Heart left ventricle (tissue), 13 donors: Measurements from ENCODE around the gene CSAG2.

Experiments
- CTCF ChIP-seq, 12 donors: fragments of 200-600 bp; sonication (generic) in 4 of 12; IDR thresholded peaks; one replicate each; pipeline versions ENCODE4 v1.5.0 to v1.8.0; 2018 to 2022; ENCODE audit warnings: antibody characterized with exemption in 12 of 12, mild to moderate bottlenecking in 5 of 12
- POLR2A ChIP-seq, 2 donors: fragments of 450-650 bp; IDR thresholded peaks; one replicate each; pipeline ENCODE4 v1.6.1; 2017; ENCODE audit warnings: antibody characterized with exemption in 2 of 2, mild to moderate bottlenecking in 2 of 2, moderate library complexity in 2 of 2
- donor health status: ischemic (EF 13 %, LVEDD 7.1; RV severe dilation, severe dysfunction).
- donor health status: DM: no; HTN: yes; CAD: no.
- donor health status: DM: no; HTN: no; CAD: no.
- donor health status: ischemic (EF 25% LVEDD 6.9; RV normal size, moderate dysfunction).
- donor health status: ischemic (EF 25% LVEDD 5.7; RV mildly dilated, moderate dysfunction).
- donor health status: ischemic (EF 35%, LVEDD 5.7; RV mildly dilated, moderate dysfunction).
- donor health status: nonischemic (EF 11% LVEDD 7.7; RV severe dilation, severe dysfunction).
- donor health status: DM: yes; HTN: yes; CAD: no.
- donor health status: PGD.
- donor health status: ischemic (EF 29% LVEDD 5.4; RV normal size, mild dysfunction).
- donor health status: nonischemic (EF 23%, LVEDD 6.1; RV moderate dilation, normal function).

GRCh38 chrX:152735860-152736511 is 26.9 kb upstream of the CSAG2 start:
- TF ChIP-seq CTCF (IDR thresholded peaks at IDR 0.05), result no peak
- TF ChIP-seq POLR2A (IDR thresholded peaks at IDR 0.05), result no peak
